ENCODE results near the gene PIK3CB.

Gene PIK3CB

GRCh38 chr3:138694287-138695007 lies 140.3 kb downstream of the PIK3CB start:
- no peak for TF ChIP-seq CTCF (conservative IDR thresholded peaks at IDR 0.05; ENCODE audit: low read depth, low read length)
- H3K4me2 ChIP-seq: no peak overlapping the region

GRCh38 chr3:138692152-138692551 lies 142.6 kb downstream of the PIK3CB start:
- Histone ChIP-seq H3K36me3 (ENCODE audit: insufficient read depth) (no peaks in the 10 kb centered on the region), H3K9ac (no peak overlapping the region), H3K4me1 (ENCODE audit: low read depth, poor library complexity, severe bottlenecking) (peaks cover 61% of the 10 kb centered on the region), H3K4me2 (peak overlapping the region; percentile 35), H3K79me2 (ENCODE audit: insufficient read depth, low read depth) (no peaks in the 10 kb centered on the region), H4K20me1 (ENCODE audit: insufficient read depth) (no peaks in the 10 kb centered on the region), H2AFZ (ENCODE audit: low read depth) (no peak overlapping the region), H3K27me3 (ENCODE audit: insufficient read depth, low read depth) (no peaks in the 10 kb centered on the region), H3K4me3 (IDR thresholded peaks at IDR 0.05; ENCODE audit: insufficient read depth, low read depth, low read length) (no peak overlapping the region), H3K27ac (no peak overlapping the region)
- TF ChIP-seq CTCF (conservative IDR thresholded peaks at IDR 0.05; ENCODE audit: low read depth, low read length): no peak

More at GRCh38 chr3:138694287-138695007, 140.3 kb downstream of the PIK3CB start:
- Histone ChIP-seq H2AFZ (ENCODE audit: low read depth) (no peak overlapping the region), H3K27ac (no peak overlapping the region), H3K9ac (no peak overlapping the region), H3K4me3 (IDR thresholded peaks at IDR 0.05; ENCODE audit: insufficient read depth, low read depth, low read length) (no peak overlapping the region), H4K20me1 (ENCODE audit: insufficient read depth) (no peaks in the 10 kb centered on the region), H3K4me1 (ENCODE audit: low read depth, poor library complexity, severe bottlenecking) (peaks cover 38% of the 10 kb centered on the region), H3K27me3 (ENCODE audit: insufficient read depth, low read depth) (no peaks in the 10 kb centered on the region), H3K79me2 (ENCODE audit: insufficient read depth, low read depth) (no peaks in the 10 kb centered on the region), H3K36me3 (ENCODE audit: insufficient read depth) (no peaks in the 10 kb centered on the region)

- no peak overlapping the region for H3K4me3 ChIP-seq (IDR thresholded peaks at IDR 0.05; ENCODE audit: insufficient read depth, low read depth, low read length)
- no peaks in the 10 kb centered on the region for H4K20me1 ChIP-seq (ENCODE audit: insufficient read depth)
- H3K9ac ChIP-seq: no peak overlapping the region
- no peak overlapping the region for H2AFZ ChIP-seq (ENCODE audit: low read depth)
- peaks cover 68% of the 10 kb centered on the region for H3K4me1 ChIP-seq (ENCODE audit: low read depth, poor library complexity, severe bottlenecking)
- no peak for TF ChIP-seq CTCF (conservative IDR thresholded peaks at IDR 0.05; ENCODE audit: low read depth, low read length)
- H3K4me2 ChIP-seq: peak overlapping the region; percentile 35; the same call in 1 of the 2 replicates
- no peaks in the 10 kb centered on the region for H3K36me3 ChIP-seq (ENCODE audit: insufficient read depth)
- H3K79me2 ChIP-seq (ENCODE audit: insufficient read depth, low read depth): no peaks in the 10 kb centered on the region
- H3K27ac ChIP-seq: no peak overlapping the region
- no peaks in the 10 kb centered on the region for H3K27me3 ChIP-seq (ENCODE audit: insufficient read depth, low read depth)
Observed at GRCh38 chr3:138691351-138691750, 143.4 kb downstream of the PIK3CB start.

- no peak for TF ChIP-seq CTCF (conservative IDR thresholded peaks at IDR 0.05; ENCODE audit: low read depth, low read length)
- H3K4me1 ChIP-seq (ENCODE audit: low read depth, poor library complexity, severe bottlenecking): peaks cover 81% of the 10 kb centered on the region
- no peak overlapping the region for H2AFZ ChIP-seq (ENCODE audit: low read depth)
- H3K9ac ChIP-seq: 0 out of 2 replicates have a peak overlapping the region, but pooled peaks have one; percentile 3
- no peaks in the 10 kb centered on the region for H3K36me3 ChIP-seq (ENCODE audit: insufficient read depth)
- H3K27me3 ChIP-seq (ENCODE audit: insufficient read depth, low read depth): no peaks in the 10 kb centered on the region
- peak overlapping the region; percentile 71 for H3K4me2 ChIP-seq
- H4K20me1 ChIP-seq (ENCODE audit: insufficient read depth): no peaks in the 10 kb centered on the region
- H3K79me2 ChIP-seq (ENCODE audit: insufficient read depth, low read depth): no peaks in the 10 kb centered on the region
- H3K27ac ChIP-seq: peak overlapping the region; percentile 88; the same call in 1 of the 2 replicates
- H3K4me3 ChIP-seq (IDR thresholded peaks at IDR 0.05; ENCODE audit: insufficient read depth, low read depth, low read length): no peak overlapping the region
Observed at GRCh38 chr3:138690036-138690435, 144.7 kb downstream of the PIK3CB start.

Measured in KMS-11 (cell line).